Measurements from ENCODE around the gene CADM3.

DNA sequence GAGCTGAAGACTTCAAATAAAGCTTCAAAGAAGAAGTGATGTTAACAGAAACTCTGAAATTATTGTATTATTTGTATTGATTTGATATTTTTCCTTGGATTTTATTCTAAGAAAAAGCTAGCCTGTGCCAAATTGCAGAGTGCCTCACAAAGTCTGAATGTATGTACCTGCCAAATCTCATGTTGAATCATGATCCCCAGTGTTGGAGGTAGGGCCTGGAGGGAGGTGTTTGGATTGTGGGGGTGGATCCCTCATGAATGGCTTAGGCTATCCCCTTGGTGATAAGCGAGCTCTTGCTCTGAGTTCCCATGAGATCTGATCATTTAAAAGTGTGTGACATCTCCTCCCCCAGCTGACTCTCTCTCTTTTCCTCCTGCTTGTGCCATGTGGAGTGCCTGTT, 76.9 kb downstream of the CADM3 start:
- TF ChIP-seq CTCF (IDR thresholded peaks at IDR 0.05) (no peak), POLR2A (IDR thresholded peaks at IDR 0.05) (no peak)

All from right lobe of liver (tissue), 4 donors.